ENCODE measurements around the gene PDYN. TPM values are rescaled to one million over a fixed set of nuclear protein-coding genes. Genes with fewer than 3 reads are reported as not detected.
A peak's percentile ranks its signal among the peaks of the same experiment; 100 is the strongest.

Gene PDYN
- polyA plus RNA-seq, 3 donors = not detected

GRCh38 chr20:1949347-1950100, 44.3 kb downstream of the PDYN start:
- peaks cover 90 to 93% of the 10 kb centered on the region in 2 donors for H3K4me1 ChIP-seq (ENCODE audit: control insufficient read depth in 1 of 2, insufficient read depth in 2 of 2, low read length in 2 of 2)
- H3K36me3 ChIP-seq (replicated peaks in 1 of 2; ENCODE audit: control insufficient read depth in 1 of 2, insufficient read depth in 2 of 2, low read length in 2 of 2) = no peaks in the 10 kb centered on the region
- no peaks in the 10 kb centered on the region for H3K27me3 ChIP-seq (ENCODE audit: control insufficient read depth in 2 of 2, insufficient read depth in 2 of 2, low read length in 2 of 2)
- H3K4me2 ChIP-seq (replicated peaks; ENCODE audit: extremely low read depth, low read length, poor library complexity, severe bottlenecking) = no peak overlapping the region
- TF ChIP-seq CTCF (IDR thresholded peaks at IDR 0.05) = no peak
- Mint-ChIP-seq H3K27ac (peak overlapping the region in 6 of 7 donors; percentile 42 to 83 (median 73)), H3K9me3 (peaks cover 0 to 4% (median 0%) of the 10 kb centered on the region in 7 donors), H3K27me3 (ENCODE audit: low read depth in 3 of 3) (peaks cover 0 to 3% (median 1%) of the 10 kb centered on the region in 3 donors), H3K4me3 (peak overlapping the region in 1 of 2 donors; percentile 62), H3K4me1 (peaks cover 85% of the 10 kb centered on the region), H3K36me3 (no peaks in the 10 kb centered on the region)
- 25% methylated on average over 1 of the region's 2 CpGs for WGBS (ENCODE audit: insufficient coverage)
- DNase-seq = no peak
- H4K20me1 ChIP-seq (ENCODE audit: insufficient read depth, low read length) = no peaks in the 10 kb centered on the region
- no peaks in the 10 kb centered on the region for H3K79me2 ChIP-seq (ENCODE audit: insufficient read depth, low read length)
- no peak overlapping the region for H3K4me3 ChIP-seq (replicated peaks in 1 of 3; ENCODE audit: low read depth in 2 of 3, low read length in 3 of 3)
- H3K27ac ChIP-seq (ENCODE audit: low read depth in 1 of 2, low read length in 2 of 2) = no peak overlapping the region
- intact Hi-C loops (cut with micrococcal nuclease) = loop anchor here (5.0 to 10.0 kb wide), 3 partner anchors 52 to 105 kb away; partner anchors contain the start of gene SIRPA (in 2 of the 2)
- no peaks in the 10 kb centered on the region for H3K9me3 ChIP-seq (replicated peaks in 1 of 2; ENCODE audit: control insufficient read depth in 1 of 2, insufficient read depth in 1 of 2, low read length in 2 of 2)
- no peak overlapping the region for H3K9ac ChIP-seq (ENCODE audit: insufficient read depth, low read length, poor library complexity, severe bottlenecking)
- H2AFZ ChIP-seq (ENCODE audit: insufficient read depth, low read depth, low read length, poor library complexity, severe bottlenecking) = peak overlapping the region; percentile 54

GRCh38 chr20:1947535-1947846, 46.4 kb downstream of the PDYN start:
- Histone ChIP-seq H3K9me3 (replicated peaks in 1 of 2; ENCODE audit: control insufficient read depth in 1 of 2, insufficient read depth in 1 of 2, low read length in 2 of 2) (no peaks in the 10 kb centered on the region), H3K79me2 (ENCODE audit: insufficient read depth, low read length) (no peaks in the 10 kb centered on the region), H3K27me3 (ENCODE audit: control insufficient read depth in 2 of 2, insufficient read depth in 2 of 2, low read length in 2 of 2) (no peaks in the 10 kb centered on the region), H3K27ac (ENCODE audit: low read depth in 1 of 2, low read length in 2 of 2) (peak overlapping the region; percentile 96 to 97), H3K4me1 (ENCODE audit: control insufficient read depth in 1 of 2, insufficient read depth in 2 of 2, low read length in 2 of 2) (peaks cover 93 to 95% of the 10 kb centered on the region in 2 donors), H2AFZ (ENCODE audit: insufficient read depth, low read depth, low read length, poor library complexity, severe bottlenecking) (no peak overlapping the region), H3K36me3 (replicated peaks in 1 of 2; ENCODE audit: control insufficient read depth in 1 of 2, insufficient read depth in 2 of 2, low read length in 2 of 2) (no peaks in the 10 kb centered on the region), H3K4me3 (replicated peaks in 1 of 3; ENCODE audit: low read depth in 2 of 3, low read length in 3 of 3) (peak overlapping the region in 2 of 3 experiments; percentile 29 to 72), H4K20me1 (ENCODE audit: insufficient read depth, low read length) (no peaks in the 10 kb centered on the region), H3K9ac (ENCODE audit: insufficient read depth, low read length, poor library complexity, severe bottlenecking) (peak overlapping the region; percentile 63), H3K4me2 (replicated peaks; ENCODE audit: extremely low read depth, low read length, poor library complexity, severe bottlenecking) (peak overlapping the region; percentile 77)
- no peak for TF ChIP-seq CTCF (IDR thresholded peaks at IDR 0.05)
- Mint-ChIP-seq H3K4me1 (peaks cover 92% of the 10 kb centered on the region), H3K9me3 (peaks cover 0 to 2% (median 0%) of the 10 kb centered on the region in 7 donors), H3K36me3 (peaks cover 0 to 1% of the 10 kb centered on the region in 2 donors), H3K27me3 (ENCODE audit: low read depth in 3 of 3) (peaks cover 0 to 1% (median 0%) of the 10 kb centered on the region in 3 donors), H3K4me3 (peak overlapping the region; percentile 31 to 79), H3K27ac (peak overlapping the region; percentile 57 to 99 (median 91))
- intact Hi-C loops (cut with micrococcal nuclease) = loop anchor here (5.0 to 10.0 kb wide), 3 partner anchors 50 to 103 kb away; partner anchors contain the start of gene SIRPA (in 2 of the 2)
- WGBS (ENCODE audit: insufficient coverage) = 82% methylated on average over 14 of the region's 14 CpGs
- no peak for DNase-seq
